Measurements from ENCODE around the gene FEM1A. TPM values are rescaled to one million over a fixed set of nuclear protein-coding genes. Genes with fewer than 3 reads are reported as not detected.

The FEM1A gene
- total and polyA plus RNA-seq, 10 of the 15 experiments (the other 5 are each of a cell fraction or from before 2014, with no cell fraction given) = 0.27 to 17.4 (median 3.8) TPM

DNA sequence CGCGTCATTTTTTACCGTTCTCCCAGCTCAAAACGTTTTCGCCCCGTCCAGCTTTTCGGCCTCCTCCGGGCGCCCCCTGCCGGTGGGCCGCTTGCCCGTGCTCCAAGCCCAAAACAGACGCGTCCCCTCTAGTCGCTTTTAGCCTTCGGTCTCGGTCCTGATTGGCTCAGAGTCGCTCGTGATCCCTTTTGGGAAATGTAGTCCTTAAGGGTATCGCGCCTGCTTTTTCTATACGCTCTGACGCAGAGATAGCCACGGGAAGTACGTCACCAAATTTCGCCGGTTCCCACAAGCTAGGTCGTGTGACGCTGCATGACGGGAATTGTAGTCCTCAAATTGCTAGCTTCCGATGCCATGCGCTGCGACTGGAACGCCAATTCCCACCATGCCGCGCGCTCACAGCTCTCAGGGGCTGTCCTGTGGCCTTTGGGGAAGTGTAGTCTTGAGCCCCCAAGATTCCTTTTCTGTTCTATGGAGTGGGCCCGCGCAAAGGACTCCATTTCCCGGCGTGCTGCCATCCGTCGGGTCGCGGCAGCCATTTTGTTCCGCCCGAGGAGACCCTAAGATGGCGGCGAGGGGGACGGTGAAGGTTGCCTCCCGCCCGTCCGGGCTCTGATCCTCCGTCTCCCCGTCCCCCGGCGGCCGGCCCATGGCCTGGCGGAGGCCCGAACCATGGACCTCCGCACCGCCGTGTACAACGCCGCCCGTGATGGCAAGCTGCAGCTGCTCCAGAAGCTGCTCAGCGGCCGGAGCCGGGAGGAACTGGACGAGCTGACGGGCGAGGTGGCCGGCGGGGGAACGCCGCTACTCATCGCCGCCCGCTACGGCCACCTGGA is at the start of gene FEM1A (continued):
- TF ChIP-seq SREBF1 (IDR thresholded peaks at IDR 0.05; ENCODE audit: low read length) (peak; percentile 94), EP300 (IDR thresholded peaks at IDR 0.05; ENCODE audit: borderline replicate concordance in 1 of 2, control insufficient read depth in 1 of 2, low read depth in 2 of 2, low read length in 2 of 2) (no peak), NRF1 (conservative IDR thresholded peaks at IDR 0.05; ENCODE audit: low read depth, low read length) (peak; percentile 30; the same call in 1 of the 2 replicates), NBN (IDR thresholded peaks at IDR 0.05) (peak; percentile 98), FOS (IDR thresholded peaks at IDR 0.05; ENCODE audit: borderline replicate concordance, extremely low read depth, insufficient read length) (peak; percentile 26), NR2F1 (conservative IDR thresholded peaks at IDR 0.05) (peak; percentile 68), TBL1XR1 (IDR thresholded peaks at IDR 0.05; ENCODE audit: low read depth, low read length) (peak; percentile 65; the same call in 1 of the 2 replicates), LARP7 (IDR thresholded peaks at IDR 0.05) (peak; percentile 91), RBBP5 (conservative IDR thresholded peaks at IDR 0.05) (no peak), NR2C1 (IDR thresholded peaks at IDR 0.05) (peak; percentile 97), HCFC1 (IDR thresholded peaks at IDR 0.05; ENCODE audit: low read length) (peak; percentile 99), CHD1 (IDR thresholded peaks at IDR 0.05; ENCODE audit: low read depth, low read length) (no peak), SRF (IDR thresholded peaks at IDR 0.05; ENCODE audit: low read depth in 2 of 2, low read length in 2 of 2) (peak in 1 of 2 experiments; percentile 48; a peak in 2 of 4 replicates), WRNIP1 (IDR thresholded peaks at IDR 0.05; ENCODE audit: borderline replicate concordance, low read depth, low read length) (peak; percentile 79; the same call in 1 of the 2 replicates), SP1 (IDR thresholded peaks at IDR 0.05; ENCODE audit: low read depth, low read length) (no peak), BHLHE40 (IDR thresholded peaks at IDR 0.05; ENCODE audit: borderline replicate concordance in 1 of 2, low read depth in 2 of 2, low read length in 1 of 2) (peak; percentile 60 to 72; a peak in 3 of 4 replicates)
- TF ChIP-seq, protein P1, sequence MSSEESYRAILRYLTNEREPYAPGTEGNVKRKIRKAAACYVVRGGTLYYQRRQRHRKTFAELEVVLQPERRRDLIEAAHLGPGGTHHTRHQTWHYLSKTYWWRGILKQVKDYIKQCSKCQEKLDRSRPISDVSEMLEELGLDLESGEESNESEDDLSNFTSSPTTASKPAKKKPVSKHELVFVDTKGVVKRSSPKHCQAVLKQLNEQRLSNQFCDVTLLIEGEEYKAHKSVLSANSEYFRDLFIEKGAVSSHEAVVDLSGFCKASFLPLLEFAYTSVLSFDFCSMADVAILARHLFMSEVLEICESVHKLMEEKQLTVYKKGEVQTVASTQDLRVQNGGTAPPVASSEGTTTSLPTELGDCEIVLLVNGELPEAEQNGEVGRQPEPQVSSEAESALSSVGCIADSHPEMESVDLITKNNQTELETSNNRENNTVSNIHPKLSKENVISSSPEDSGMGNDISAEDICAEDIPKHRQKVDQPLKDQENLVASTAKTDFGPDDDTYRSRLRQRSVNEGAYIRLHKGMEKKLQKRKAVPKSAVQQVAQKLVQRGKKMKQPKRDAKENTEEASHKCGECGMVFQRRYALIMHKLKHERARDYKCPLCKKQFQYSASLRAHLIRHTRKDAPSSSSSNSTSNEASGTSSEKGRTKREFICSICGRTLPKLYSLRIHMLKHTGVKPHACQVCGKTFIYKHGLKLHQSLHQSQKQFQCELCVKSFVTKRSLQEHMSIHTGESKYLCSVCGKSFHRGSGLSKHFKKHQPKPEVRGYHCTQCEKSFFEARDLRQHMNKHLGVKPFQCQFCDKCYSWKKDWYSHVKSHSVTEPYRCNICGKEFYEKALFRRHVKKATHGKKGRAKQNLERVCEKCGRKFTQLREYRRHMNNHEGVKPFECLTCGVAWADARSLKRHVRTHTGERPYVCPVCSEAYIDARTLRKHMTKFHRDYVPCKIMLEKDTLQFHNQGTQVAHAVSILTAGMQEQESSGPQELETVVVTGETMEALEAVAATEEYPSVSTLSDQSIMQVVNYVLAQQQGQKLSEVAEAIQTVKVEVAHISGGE (CRISPR knock-in tag; IDR thresholded peaks at IDR 0.05) = no peak
- TF ChIP-seq, protein P2, sequence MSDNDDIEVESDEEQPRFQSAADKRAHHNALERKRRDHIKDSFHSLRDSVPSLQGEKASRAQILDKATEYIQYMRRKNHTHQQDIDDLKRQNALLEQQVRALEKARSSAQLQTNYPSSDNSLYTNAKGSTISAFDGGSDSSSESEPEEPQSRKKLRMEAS (IDR thresholded peaks at IDR 0.05; ENCODE audit: low read depth, low read length) = no peak
- TF ChIP-seq, protein P3, sequence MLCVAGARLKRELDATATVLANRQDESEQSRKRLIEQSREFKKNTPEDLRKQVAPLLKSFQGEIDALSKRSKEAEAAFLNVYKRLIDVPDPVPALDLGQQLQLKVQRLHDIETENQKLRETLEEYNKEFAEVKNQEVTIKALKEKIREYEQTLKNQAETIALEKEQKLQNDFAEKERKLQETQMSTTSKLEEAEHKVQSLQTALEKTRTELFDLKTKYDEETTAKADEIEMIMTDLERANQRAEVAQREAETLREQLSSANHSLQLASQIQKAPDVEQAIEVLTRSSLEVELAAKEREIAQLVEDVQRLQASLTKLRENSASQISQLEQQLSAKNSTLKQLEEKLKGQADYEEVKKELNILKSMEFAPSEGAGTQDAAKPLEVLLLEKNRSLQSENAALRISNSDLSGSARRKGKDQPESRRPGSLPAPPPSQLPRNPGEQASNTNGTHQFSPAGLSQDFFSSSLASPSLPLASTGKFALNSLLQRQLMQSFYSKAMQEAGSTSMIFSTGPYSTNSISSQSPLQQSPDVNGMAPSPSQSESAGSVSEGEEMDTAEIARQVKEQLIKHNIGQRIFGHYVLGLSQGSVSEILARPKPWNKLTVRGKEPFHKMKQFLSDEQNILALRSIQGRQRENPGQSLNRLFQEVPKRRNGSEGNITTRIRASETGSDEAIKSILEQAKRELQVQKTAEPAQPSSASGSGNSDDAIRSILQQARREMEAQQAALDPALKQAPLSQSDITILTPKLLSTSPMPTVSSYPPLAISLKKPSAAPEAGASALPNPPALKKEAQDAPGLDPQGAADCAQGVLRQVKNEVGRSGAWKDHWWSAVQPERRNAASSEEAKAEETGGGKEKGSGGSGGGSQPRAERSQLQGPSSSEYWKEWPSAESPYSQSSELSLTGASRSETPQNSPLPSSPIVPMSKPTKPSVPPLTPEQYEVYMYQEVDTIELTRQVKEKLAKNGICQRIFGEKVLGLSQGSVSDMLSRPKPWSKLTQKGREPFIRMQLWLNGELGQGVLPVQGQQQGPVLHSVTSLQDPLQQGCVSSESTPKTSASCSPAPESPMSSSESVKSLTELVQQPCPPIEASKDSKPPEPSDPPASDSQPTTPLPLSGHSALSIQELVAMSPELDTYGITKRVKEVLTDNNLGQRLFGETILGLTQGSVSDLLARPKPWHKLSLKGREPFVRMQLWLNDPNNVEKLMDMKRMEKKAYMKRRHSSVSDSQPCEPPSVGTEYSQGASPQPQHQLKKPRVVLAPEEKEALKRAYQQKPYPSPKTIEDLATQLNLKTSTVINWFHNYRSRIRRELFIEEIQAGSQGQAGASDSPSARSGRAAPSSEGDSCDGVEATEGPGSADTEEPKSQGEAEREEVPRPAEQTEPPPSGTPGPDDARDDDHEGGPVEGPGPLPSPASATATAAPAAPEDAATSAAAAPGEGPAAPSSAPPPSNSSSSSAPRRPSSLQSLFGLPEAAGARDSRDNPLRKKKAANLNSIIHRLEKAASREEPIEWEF (IDR thresholded peaks at IDR 0.05; ENCODE audit: insufficient replicate concordance, low read depth, low read length) = no peak
- TF ChIP-seq, protein P4, sequence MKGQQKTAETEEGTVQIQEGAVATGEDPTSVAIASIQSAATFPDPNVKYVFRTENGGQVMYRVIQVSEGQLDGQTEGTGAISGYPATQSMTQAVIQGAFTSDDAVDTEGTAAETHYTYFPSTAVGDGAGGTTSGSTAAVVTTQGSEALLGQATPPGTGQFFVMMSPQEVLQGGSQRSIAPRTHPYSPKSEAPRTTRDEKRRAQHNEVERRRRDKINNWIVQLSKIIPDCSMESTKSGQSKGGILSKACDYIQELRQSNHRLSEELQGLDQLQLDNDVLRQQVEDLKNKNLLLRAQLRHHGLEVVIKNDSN (IDR thresholded peaks at IDR 0.05; ENCODE audit: borderline replicate concordance, extremely low read length, insufficient read depth, low read depth, low read length) = peak; percentile 68

Measured in GM12878 (cell line).